HCT116 (cell line): ENCODE data around the gene LY86.

Experiments used
- POLR2A ChIP-seq: IDR thresholded peaks from 2 replicates; pipeline ENCODE4 v1.7.0; 2011; ENCODE audit warnings: borderline replicate concordance; ENCODE audit not compliant: insufficient read depth, insufficient read length; ENCODE audit errors: extremely low read depth
- TF ChIP-seq, protein P1 (sequence below), 3 experiments: fragments of 200-600 bp in 1 of 3; sonication (generic) in 1 of 3; IDR thresholded peaks in 2 of 3; conservative IDR thresholded peaks in 1 of 3; 2 replicates each; pipeline ENCODE4 v1.5.1; 2012 to 2017; ENCODE audit warnings: low read depth in 2 of 3, low read length in 2 of 3, antibody characterized with exemption in 1 of 3, borderline replicate concordance in 1 of 3, control low read depth in 1 of 3, mild to moderate bottlenecking in 1 of 3, mixed read lengths in 1 of 3, mixed run types in 1 of 3, moderate library complexity in 1 of 3; ENCODE audit not compliant: insufficient read depth in 1 of 3

DNA sequence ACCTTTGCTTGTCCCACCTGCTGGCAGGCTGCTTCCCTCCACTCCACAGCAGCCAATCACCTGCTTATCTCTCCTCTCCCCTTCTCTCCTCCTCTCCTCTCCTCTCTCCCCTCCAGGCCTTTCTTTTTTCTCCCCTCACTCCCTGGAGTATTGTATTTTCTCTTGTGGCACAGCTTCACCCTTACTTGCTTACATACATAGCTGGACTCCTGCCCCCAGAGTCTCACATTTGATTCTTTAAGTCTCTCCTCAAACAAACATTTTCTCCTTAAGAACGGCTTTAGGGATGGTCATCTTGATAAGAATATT is 3.6 kb upstream of the LY86 start:
- TF ChIP-seq, protein P1, sequence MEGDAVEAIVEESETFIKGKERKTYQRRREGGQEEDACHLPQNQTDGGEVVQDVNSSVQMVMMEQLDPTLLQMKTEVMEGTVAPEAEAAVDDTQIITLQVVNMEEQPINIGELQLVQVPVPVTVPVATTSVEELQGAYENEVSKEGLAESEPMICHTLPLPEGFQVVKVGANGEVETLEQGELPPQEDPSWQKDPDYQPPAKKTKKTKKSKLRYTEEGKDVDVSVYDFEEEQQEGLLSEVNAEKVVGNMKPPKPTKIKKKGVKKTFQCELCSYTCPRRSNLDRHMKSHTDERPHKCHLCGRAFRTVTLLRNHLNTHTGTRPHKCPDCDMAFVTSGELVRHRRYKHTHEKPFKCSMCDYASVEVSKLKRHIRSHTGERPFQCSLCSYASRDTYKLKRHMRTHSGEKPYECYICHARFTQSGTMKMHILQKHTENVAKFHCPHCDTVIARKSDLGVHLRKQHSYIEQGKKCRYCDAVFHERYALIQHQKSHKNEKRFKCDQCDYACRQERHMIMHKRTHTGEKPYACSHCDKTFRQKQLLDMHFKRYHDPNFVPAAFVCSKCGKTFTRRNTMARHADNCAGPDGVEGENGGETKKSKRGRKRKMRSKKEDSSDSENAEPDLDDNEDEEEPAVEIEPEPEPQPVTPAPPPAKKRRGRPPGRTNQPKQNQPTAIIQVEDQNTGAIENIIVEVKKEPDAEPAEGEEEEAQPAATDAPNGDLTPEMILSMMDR (IDR thresholded peaks at IDR 0.05 in 2 of 3, conservative IDR thresholded peaks at IDR 0.05 in 1 of 3; ENCODE audit: borderline replicate concordance in 1 of 3, insufficient read depth in 1 of 3, low read depth in 2 of 3, low read length in 2 of 3), result no peak
- TF ChIP-seq POLR2A, result no peak
